SH-SY5Y (cell line): Measurements from ENCODE around the gene RSPH4A.

ENCODE experiments used
- GATA2 ChIP-seq: IDR thresholded peaks from 2 replicates; pipeline ENCODE4 v1.6.1; 2011; ENCODE audit warnings: mild to moderate bottlenecking, low read depth, low read length
- GATA3 ChIP-seq: IDR thresholded peaks from 2 replicates; pipeline ENCODE4 v1.6.1; 2011; ENCODE audit warnings: low read depth, mild to moderate bottlenecking, low read length, moderate library complexity

GRCh38 chr6:116570856-116571682 is 45.2 kb upstream of the RSPH4A start, which contains the start of gene RWDD1:
- TF ChIP-seq GATA3 (no peak), GATA2 (no peak)
